ENCODE data around the gene GFPT1.

DNA sequence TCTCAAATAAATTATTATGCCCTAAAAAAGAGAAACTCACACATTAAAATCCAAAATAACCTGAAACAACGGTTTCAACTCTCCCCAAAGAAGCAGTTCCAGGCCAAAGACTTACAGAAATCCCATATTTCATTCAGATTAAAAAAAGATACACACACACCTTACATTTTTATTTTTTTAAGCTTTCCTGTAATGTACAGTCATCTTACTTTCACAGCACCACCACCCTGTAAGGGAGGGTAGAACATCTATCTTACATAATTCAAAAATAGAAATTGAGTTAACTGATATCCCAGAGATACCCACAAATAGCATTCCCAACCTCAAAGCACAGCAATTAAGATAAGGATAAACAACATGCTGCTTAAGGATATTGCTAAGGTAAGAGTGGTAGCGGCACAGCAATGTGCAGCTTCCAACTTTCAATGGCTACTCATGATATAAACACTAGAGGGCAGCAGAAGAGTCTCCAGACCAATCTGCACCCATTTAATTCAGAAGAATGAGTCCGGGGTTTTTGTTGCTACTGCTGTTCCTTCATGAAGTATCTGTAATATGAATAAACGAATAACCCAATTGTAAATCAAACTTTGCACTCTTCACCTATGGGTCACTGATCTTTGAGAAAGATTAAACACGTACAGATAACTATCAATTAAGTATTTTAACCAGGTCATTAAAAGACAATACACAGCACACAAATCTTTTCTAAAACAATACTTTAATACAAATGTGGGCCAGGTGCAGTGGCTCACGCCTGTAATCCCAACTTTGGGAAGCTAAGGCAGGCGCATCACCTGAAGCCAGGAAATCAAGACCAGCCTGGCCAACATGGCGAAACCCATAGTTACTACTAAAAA lies 11.3 kb downstream of the GFPT1 start:
- no peak for TF ChIP-seq POLR2A (IDR thresholded peaks at IDR 0.05)
- TF ChIP-seq, protein P1, sequence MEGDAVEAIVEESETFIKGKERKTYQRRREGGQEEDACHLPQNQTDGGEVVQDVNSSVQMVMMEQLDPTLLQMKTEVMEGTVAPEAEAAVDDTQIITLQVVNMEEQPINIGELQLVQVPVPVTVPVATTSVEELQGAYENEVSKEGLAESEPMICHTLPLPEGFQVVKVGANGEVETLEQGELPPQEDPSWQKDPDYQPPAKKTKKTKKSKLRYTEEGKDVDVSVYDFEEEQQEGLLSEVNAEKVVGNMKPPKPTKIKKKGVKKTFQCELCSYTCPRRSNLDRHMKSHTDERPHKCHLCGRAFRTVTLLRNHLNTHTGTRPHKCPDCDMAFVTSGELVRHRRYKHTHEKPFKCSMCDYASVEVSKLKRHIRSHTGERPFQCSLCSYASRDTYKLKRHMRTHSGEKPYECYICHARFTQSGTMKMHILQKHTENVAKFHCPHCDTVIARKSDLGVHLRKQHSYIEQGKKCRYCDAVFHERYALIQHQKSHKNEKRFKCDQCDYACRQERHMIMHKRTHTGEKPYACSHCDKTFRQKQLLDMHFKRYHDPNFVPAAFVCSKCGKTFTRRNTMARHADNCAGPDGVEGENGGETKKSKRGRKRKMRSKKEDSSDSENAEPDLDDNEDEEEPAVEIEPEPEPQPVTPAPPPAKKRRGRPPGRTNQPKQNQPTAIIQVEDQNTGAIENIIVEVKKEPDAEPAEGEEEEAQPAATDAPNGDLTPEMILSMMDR (IDR thresholded peaks at IDR 0.05), result peak; percentile 16 to 44 (median 20)

All from uterus (tissue), 2 donors.